ENCODE data around the gene SBK1. TPM values are rescaled to one million over a fixed set of nuclear protein-coding genes. Genes with fewer than 3 reads are reported as not detected.

Gene SBK1
- polyA plus RNA-seq, 1 donor from 2014 or later = 0.68 TPM

Other genes starting within 250 kb of the SBK1 start
- gene GSG1L, start 228.8 kb upstream of the SBK1 start, polyA plus RNA-seq = not detected
- gene XPO6, start 80.6 kb upstream of the SBK1 start, polyA plus RNA-seq = 86.1 TPM
- gene NPIPB6, start 71.0 kb downstream of the SBK1 start, polyA plus RNA-seq = 0.29 TPM
- gene EIF3CL, start 111.3 kb downstream of the SBK1 start, polyA plus RNA-seq = 22.3 TPM
- gene NPIPB7, start 179.8 kb downstream of the SBK1 start, polyA plus RNA-seq = 0.59 TPM
- gene CLN3, start 199.5 kb downstream of the SBK1 start, polyA plus RNA-seq = 14.4 TPM
- gene APOBR, start 202.1 kb downstream of the SBK1 start, polyA plus RNA-seq = 0.14 TPM
- not detected for gene IL27, start 214.3 kb downstream of the SBK1 start, polyA plus RNA-seq
- not detected for gene NUPR1, start 246.4 kb downstream of the SBK1 start, polyA plus RNA-seq

All from IgD-negative memory B cell (primary cell).